HG03196 (cell line): ENCODE results near the gene SYT8.
"Not testable (repeated sequence)": the region's sequence is repeated elsewhere in the genome, so short reads cannot be mapped to it uniquely, and the experiment has no call there.

Experiments used
- ATAC-seq: cut with Tn5 transposase; IDR thresholded peaks from one replicate; pipeline ENCODE4 v1.9.1; 2021; ENCODE audit not compliant: unreplicated experiment

The SYT8 gene

GRCh38 chr11:1883346-1884302 is 48.8 kb downstream of the SYT8 start:
- ATAC-seq: no peak

- no peak for ATAC-seq
Observed at GRCh38 chr11:1884303-1884700, 49.5 kb downstream of the SYT8 start.

- not testable (repeated sequence) for ATAC-seq
Observed at GRCh38 chr11:1886551-1886950, 51.8 kb downstream of the SYT8 start.
